A549 treated with AZD9567 at 1 μM for 4 hours (cell line): Measurements from ENCODE around the gene ANKRD44. TPM values are rescaled to one million over a fixed set of nuclear protein-coding genes. Genes with fewer than 3 reads are reported as not detected.

ENCODE experiments used
- total RNA-seq: library from RNA; stranded (reverse); fragments of 200-300 nt; extraction: Qiagen RNA extraction; gene quantifications from 5 replicates; pipeline ENCODE4 v1.2.3, GENCODE V29; 2022; ENCODE audit not compliant: insufficient read depth

The ANKRD44 gene
- 0.78 to 2.2 TPM (median 1.9 TPM) in 5 replicates for total RNA-seq

DNA sequence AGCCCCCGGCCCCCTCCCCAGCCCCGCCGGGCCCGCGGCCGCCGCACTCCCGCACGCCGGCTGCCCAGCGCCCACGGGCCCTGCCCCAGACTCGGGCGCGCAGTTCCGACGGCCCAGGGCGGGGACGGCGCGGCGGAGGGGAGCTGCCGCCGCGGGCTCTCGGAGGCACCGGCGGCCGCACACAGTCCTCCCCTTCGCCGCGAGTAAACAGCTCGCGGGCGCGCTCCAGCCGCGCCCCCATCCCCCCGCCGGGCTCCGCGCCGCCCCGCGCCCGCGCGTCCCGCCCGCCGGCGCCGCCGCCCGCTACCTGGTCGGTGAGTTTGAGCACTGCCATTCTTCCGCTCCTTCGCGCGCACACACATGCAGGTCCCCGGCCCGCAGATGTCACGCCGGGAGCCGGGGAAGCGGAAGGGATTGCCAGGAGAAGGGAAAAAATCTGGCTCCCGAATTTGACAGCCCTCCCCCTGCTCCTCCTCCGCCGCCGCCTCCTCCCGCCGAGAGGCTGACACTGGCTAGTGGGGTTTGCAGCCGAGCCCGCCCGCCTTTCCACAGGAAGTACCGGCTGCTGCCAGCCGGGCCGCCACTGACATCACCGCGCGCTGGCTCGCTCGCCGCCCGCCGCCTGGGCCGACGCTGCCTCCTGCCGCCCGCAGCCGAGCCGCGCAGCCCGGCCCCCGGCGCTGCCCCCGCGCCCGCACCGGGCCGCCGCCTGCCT is at the start of gene ANKRD44:
ANKRD44 (minus strand) TSS at position 510 of the 715 bp plus-strand sequence; CDS start at position 334, 176 bp downstream.

Other genes starting within 250 kb of the ANKRD44 start
- 117 to 174 TPM (median 121 TPM) in 5 replicates for gene SF3B1, start 124.2 kb upstream of the ANKRD44 start, total RNA-seq
- gene COQ10B, start 142.8 kb upstream of the ANKRD44 start, total RNA-seq, result 16.4 to 27.7 TPM (median 19.6 TPM) in 5 replicates
- gene HSPD1, start 189.1 kb upstream of the ANKRD44 start, total RNA-seq, result 580 to 843 TPM (median 626 TPM) in 5 replicates
- 426 to 847 TPM (median 472 TPM) in 5 replicates for gene HSPE1, start 189.6 kb upstream of the ANKRD44 start, total RNA-seq
- gene MOB4, start 205.3 kb upstream of the ANKRD44 start, total RNA-seq, result 17.9 to 38.1 TPM (median 33.2 TPM) in 5 replicates